GM12874 (cell line): ENCODE results near the gene PGAP1.

Source experiments
- TF ChIP-seq, protein P1 (sequence below): IDR thresholded peaks from 2 replicates; pipeline ENCODE4 v1.5.1; 2011; ENCODE audit warnings: low read depth, mild to moderate bottlenecking, control low read depth, low read length, moderate library complexity; ENCODE audit not compliant: insufficient read depth

The PGAP1 gene

DNA sequence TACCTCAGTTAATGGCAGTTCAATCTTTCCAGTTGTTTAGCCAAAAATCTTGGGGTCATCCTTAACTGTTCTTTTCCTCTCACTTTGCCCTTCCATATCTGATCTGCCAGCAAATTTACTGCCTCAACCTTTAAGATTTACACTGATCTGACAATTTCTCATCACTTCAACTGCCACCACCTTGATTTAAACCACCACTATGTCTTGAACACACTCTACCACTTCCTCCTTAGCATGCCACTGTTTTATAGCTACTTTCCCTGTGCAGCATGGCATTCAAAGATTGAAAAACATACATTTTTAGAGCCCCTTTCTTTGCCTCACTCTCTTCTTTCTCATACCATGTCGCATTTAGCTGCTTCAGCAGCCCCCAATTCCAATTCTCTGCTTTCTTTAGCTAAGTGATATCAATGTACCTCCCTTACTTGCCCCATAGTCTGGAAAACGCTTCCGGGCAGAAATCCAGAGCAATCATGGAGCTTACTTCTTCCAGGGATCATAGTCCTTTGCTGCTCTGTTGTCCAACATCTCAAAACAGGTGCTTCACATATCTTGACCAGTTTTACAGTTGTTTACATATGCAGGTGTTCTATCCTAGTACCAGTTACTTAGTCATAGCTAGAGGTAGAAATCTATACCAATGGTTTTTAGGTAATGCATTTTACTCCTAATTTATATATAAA lies 10.9 kb downstream of the PGAP1 start:
- TF ChIP-seq, protein P1, sequence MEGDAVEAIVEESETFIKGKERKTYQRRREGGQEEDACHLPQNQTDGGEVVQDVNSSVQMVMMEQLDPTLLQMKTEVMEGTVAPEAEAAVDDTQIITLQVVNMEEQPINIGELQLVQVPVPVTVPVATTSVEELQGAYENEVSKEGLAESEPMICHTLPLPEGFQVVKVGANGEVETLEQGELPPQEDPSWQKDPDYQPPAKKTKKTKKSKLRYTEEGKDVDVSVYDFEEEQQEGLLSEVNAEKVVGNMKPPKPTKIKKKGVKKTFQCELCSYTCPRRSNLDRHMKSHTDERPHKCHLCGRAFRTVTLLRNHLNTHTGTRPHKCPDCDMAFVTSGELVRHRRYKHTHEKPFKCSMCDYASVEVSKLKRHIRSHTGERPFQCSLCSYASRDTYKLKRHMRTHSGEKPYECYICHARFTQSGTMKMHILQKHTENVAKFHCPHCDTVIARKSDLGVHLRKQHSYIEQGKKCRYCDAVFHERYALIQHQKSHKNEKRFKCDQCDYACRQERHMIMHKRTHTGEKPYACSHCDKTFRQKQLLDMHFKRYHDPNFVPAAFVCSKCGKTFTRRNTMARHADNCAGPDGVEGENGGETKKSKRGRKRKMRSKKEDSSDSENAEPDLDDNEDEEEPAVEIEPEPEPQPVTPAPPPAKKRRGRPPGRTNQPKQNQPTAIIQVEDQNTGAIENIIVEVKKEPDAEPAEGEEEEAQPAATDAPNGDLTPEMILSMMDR = no peak

DNA sequence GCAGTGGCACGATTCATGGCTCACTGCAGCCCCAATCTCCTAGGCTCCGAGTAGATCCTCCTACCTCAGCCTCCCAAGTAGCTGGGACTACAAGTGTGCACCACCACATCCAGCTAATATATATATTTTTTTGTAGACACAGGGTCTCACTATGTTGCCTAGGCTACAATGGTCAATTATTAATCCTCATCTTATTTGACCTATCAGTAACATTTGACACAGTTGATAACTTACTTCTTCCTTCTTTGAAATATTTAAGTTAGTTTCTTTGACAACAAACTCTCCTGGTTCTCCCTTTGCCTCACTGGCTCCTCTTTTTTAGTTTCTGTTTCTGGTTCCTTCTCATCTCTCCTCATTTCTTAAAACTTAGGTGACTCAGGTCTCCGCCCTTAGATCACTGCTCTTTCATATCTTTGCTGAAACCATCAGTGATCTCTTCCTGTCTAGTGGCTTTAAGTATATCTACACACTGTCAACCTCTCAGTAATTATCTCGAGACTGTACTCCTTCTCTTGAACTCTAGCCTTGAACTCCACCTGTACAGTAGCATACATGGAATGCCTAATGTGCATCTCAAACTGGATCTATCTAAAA lies 11.5 kb downstream of the PGAP1 start:
- TF ChIP-seq, protein P1 = no peak

DNA sequence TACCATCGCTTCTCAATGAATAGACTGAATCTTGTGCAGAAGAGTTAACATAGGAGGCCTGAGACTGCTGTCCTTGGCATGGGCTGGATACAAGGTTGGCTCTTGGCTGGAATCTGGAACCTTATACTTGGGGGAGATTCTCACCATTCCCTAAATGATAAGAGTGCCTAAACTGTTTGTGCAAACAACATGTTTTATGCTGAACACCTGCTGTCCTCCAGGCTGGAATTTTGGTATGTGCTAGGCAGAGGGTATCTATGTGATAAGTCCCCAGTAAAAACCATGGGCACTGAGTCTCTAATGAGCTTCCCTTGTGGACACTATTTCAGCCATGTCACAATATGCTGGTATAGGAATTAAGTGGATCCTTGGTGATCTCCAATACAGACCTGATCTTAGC lies 12.8 kb downstream of the PGAP1 start:
- TF ChIP-seq, protein P1 = no peak

DNA sequence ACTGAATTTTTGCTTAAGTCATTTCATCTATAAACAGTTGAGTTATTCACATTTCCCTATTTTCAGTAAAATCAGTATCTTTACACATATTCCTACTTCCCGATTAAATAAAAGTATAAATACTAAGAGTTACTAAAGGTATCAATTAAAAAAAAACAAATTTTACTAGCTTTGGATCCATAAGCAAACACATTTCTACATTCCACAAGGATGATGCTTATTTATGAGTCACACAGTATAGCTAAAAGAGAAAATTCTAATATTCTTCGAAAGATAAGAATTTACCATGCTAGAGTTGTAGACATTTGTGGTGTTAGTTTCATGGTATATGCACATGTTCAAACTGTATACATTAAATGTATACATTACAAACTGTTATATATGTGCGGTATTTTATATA lies 23.7 kb downstream of the PGAP1 start:
- TF ChIP-seq, protein P1 = no peak

DNA sequence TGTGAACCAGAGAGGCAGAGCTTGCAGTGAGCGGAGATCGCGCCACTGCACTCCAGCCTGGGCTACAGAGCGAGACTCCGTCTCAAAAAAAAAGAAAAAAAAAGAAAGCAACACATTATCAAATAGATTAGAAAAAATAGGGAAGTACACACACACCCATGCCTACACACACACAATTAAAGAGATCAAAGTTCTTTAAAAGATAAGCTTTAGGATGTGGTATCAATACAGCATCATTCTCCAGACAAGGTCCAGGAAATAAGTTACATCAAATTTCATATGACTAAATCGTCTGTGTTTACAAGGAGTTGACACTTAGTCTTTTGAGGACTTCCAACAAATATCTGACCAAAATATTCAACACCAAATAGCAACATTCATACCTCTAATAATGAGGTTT lies 25.7 kb downstream of the PGAP1 start:
- TF ChIP-seq, protein P1 = no peak

DNA sequence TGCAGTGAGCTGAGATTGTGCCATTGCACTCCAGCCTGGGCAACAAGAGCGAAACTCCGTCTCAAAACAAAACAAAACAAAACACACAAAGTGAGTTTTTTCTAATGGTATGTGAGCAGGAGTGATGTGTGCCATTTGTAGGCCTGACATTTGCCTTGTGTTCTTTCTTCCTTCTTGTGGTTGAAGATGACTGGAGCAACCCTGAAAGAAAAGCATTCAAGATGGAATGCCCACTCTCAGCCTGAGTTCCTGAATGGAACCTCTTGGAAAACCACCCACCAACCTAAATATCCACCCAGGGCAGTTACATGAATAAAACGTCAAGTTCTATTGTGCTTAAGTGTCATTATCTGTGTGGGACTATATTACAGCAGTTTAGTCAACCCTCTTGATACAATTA lies 26.5 kb downstream of the PGAP1 start:
- TF ChIP-seq, protein P1 = no peak

DNA sequence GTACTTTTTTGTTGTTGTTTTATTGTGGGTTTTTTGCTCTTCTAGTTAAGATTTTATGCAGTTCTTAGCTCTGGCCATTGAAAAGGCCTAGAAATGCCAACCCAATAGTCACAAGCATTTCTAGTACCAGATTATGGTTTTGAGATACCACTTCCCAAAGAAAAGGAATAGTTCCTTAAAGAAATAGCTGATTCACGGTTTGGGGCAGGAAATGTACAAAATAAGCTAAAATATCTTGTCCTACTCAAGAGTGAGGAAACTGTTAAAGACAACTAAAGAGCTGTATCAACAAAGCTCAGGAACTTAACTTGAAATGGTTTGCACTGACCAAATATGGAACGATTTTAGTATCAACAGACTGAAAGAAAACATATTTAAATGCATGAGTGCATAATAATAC lies 35.4 kb downstream of the PGAP1 start:
- TF ChIP-seq, protein P1 = no peak

DNA sequence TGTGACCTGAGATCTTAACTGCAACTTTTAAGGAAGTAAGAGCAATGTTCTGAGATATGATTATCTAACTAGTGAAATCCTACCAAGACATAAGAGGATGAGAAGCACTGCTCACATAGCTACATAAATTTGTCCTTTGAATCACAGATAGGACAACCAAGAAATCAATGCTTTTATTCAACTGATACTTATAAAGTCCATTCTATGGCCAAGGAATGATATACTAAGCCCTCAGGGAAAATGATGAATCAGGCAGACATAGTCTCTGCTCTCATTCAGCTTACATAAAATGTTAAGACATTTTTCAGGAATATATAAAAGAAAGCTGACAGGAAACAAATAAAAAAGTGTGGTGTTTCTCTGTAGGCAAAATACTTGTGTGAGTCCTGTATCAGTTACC lies 39.1 kb downstream of the PGAP1 start:
- TF ChIP-seq, protein P1 = no peak
